ENCODE measurements around the gene GOLM1. TPM values are rescaled to one million over a fixed set of nuclear protein-coding genes. Genes with fewer than 3 reads are reported as not detected.

Gene GOLM1
- total RNA-seq, 1 experiment from 2014 or later: 73.4 TPM

- intact Hi-C loops (cut with micrococcal nuclease; ENCODE audit: unreplicated experiment): loop anchor here (10.0 kb wide), 1 partner anchor 199 kb away; no protein-coding TSS in a partner anchor
- TF ChIP-seq SIN3A (IDR thresholded peaks at IDR 0.05; ENCODE audit: borderline replicate concordance, insufficient read depth, low read depth, low read length) (no peak), TCF7L2 (IDR thresholded peaks at IDR 0.05; ENCODE audit: low read depth, low read length) (no peak), REST (IDR thresholded peaks at IDR 0.05; ENCODE audit: insufficient read depth in 1 of 2, low read depth in 2 of 2, low read length in 1 of 2) (no peak), CTCF (IDR thresholded peaks at IDR 0.05) (no peak), POLR2AphosphoS5 (IDR thresholded peaks at IDR 0.05; ENCODE audit: low read depth, low read length) (no peak)
- POLR2A ChIA-PET: interaction anchor here (0.6 kb wide), 1 partner anchor 96 kb away, joined by 3 read pairs; no protein-coding TSS in a partner anchor
- in situ Hi-C loops (cut with HindIII; ENCODE audit: low pct_unique_long_range_greater_than_20kb, low sequenced_read_pairs): no loop called here
- Histone ChIP-seq H3K4me3 (ENCODE audit: low read depth in 2 of 2, low read length in 2 of 2) (no peak overlapping the region), H3K9me3 (ENCODE audit: control insufficient read depth, insufficient read depth, low read depth, low read length) (no peaks in the 10 kb centered on the region), H3K27ac (ENCODE audit: low read length) (no peak overlapping the region), H3K36me3 (ENCODE audit: control insufficient read depth, insufficient read depth, low read length) (peaks cover 2% of the 10 kb centered on the region; the same call in 1 of the 2 replicates), H3K27me3 (ENCODE audit: control insufficient read depth, insufficient read depth, low read length) (no peaks in the 10 kb centered on the region), H3K4me1 (ENCODE audit: control insufficient read depth, insufficient read depth, low read length) (no peaks in the 10 kb centered on the region)
- ATAC-seq (no peak), DNase-seq (ENCODE audit: low read depth, low spot score) (no peak)
- BruUV-seq (replicated peaks): no TSS peak
- CTCF ChIA-PET: no interaction called here
These were observed 63.4 kb downstream of the GOLM1 start for GRCh38 chr9:86035827-86036440.

- BruUV-seq (replicated peaks): no TSS peak
- peaks cover 2% of the 10 kb centered on the region; the same call in 1 of the 2 replicates for H3K36me3 ChIP-seq (ENCODE audit: control insufficient read depth, insufficient read depth, low read length)
- peak; percentile 84 for TF ChIP-seq CTCF (IDR thresholded peaks at IDR 0.05)
- no peak for TF ChIP-seq POLR2AphosphoS5 (IDR thresholded peaks at IDR 0.05; ENCODE audit: low read depth, low read length)
- H3K27ac ChIP-seq (ENCODE audit: low read length): no peak overlapping the region
- no peaks in the 10 kb centered on the region for H3K9me3 ChIP-seq (ENCODE audit: control insufficient read depth, insufficient read depth, low read depth, low read length)
- in situ Hi-C loops (cut with HindIII; ENCODE audit: low pct_unique_long_range_greater_than_20kb, low sequenced_read_pairs) (no loop called here), intact Hi-C loops (cut with micrococcal nuclease; ENCODE audit: unreplicated experiment) (loop anchor here (10.0 kb wide), 1 partner anchor 200 kb away; no protein-coding TSS in a partner anchor)
- CTCF ChIA-PET: no interaction called here
- no peaks in the 10 kb centered on the region for H3K27me3 ChIP-seq (ENCODE audit: control insufficient read depth, insufficient read depth, low read length)
- POLR2A ChIA-PET: interaction anchor here (0.6 kb wide), 1 partner anchor 97 kb away, joined by 3 read pairs; no protein-coding TSS in a partner anchor
- DNase-seq (ENCODE audit: low read depth, low spot score) (no peak), ATAC-seq (peak; percentile 87)
- no peaks in the 10 kb centered on the region for H3K4me1 ChIP-seq (ENCODE audit: control insufficient read depth, insufficient read depth, low read length)
- H3K4me3 ChIP-seq (ENCODE audit: low read depth in 2 of 2, low read length in 2 of 2): no peak overlapping the region
These were observed 64.3 kb downstream of the GOLM1 start for GRCh38 chr9:86034863-86035734.
